Measurements from ENCODE around the gene SH3PXD2B. TPM values are rescaled to one million over a fixed set of nuclear protein-coding genes. Genes with fewer than 3 reads are reported as not detected.

Gene SH3PXD2B
- total and polyA plus RNA-seq, 2 donors (not counting 1 experiment from before 2014, with no cell fraction given), result not detected

DNA sequence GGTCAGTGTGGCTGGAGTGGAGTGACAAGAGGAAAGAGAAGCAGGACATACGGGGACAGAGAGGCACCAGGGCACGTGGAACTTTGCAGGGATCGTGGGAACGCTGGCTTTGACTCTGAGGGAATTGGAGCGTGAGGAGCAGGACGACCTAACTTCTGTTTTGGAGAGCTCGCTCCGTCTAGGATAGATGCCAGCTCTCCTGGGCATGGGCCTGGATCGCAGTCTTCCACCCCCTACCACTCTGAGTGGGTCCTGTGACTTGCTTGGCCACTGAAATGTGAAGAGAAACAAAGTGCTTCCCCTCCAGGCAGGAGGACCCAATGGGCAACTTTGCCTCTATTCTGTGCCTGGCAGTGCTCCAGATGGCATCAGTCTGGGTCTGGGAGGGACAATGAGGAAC is 8.7 kb upstream of the SH3PXD2B start:
- 89% methylated on average over 9 of the region's 9 CpGs for WGBS (ENCODE audit: insufficient coverage)
- Histone ChIP-seq H3K4me3 (ENCODE audit: control extremely low read depth in 1 of 5, extremely low read depth in 1 of 5, insufficient read depth in 1 of 5, low read depth in 2 of 5, low read length in 4 of 5) (no peak overlapping the region), H3K27me3 (replicated peaks in 1 of 4; ENCODE audit: control extremely low read depth in 1 of 4, control insufficient read depth in 3 of 4, insufficient read depth in 4 of 4, low read length in 3 of 4) (peaks cover 0 to 9% (median 0%) of the 10 kb centered on the region in 4 experiments), H2AFZ (ENCODE audit: insufficient read depth, low read depth, low read length, poor library complexity, severe bottlenecking) (no peak overlapping the region), H3K9me3 (ENCODE audit: control extremely low read depth in 1 of 3, control insufficient read depth in 2 of 3, insufficient read depth in 1 of 3, low read length in 2 of 3) (peaks cover 0 to 17% (median 5%) of the 10 kb centered on the region in 3 donors), H4K20me1 (ENCODE audit: control insufficient read depth, insufficient read depth, low read length, poor library complexity, severe bottlenecking) (no peaks in the 10 kb centered on the region), H3K4me1 (ENCODE audit: control insufficient read depth in 2 of 2, insufficient read depth in 2 of 2, low read length in 2 of 2) (no peaks in the 10 kb centered on the region), H3K4me2 (replicated peaks; ENCODE audit: low read depth, low read length, poor library complexity, severe bottlenecking) (no peak overlapping the region), H3K79me2 (ENCODE audit: control insufficient read depth, insufficient read depth, low read length) (no peaks in the 10 kb centered on the region), H3K36me3 (replicated peaks in 1 of 2; ENCODE audit: control extremely low read depth in 1 of 2, control insufficient read depth in 1 of 2, extremely low read depth in 1 of 2, insufficient read depth in 2 of 2, low read length in 1 of 2) (no peaks in the 10 kb centered on the region), H3K9ac (ENCODE audit: low read length) (no peak overlapping the region), H3K27ac (ENCODE audit: low read length in 2 of 2) (no peak overlapping the region)
- H3K4me3 Mint-ChIP-seq, result no peak overlapping the region
- no peak for DNase-seq
- ATAC-seq (ENCODE audit: low read depth), result no peak
- no peak overlapping the region for H3K27ac Mint-ChIP-seq
- intact Hi-C loops (cut with micrococcal nuclease), result no loop called here
- H3K4me1 Mint-ChIP-seq, result peaks cover 4% of the 10 kb centered on the region
- ChIA-PET POLR2A (no interaction called here), CTCF (interaction anchor here (0.7 to 5.7 kb wide), 3 partner anchors 17 to 250 kb away, joined by 3 to 53 read pairs (median 5); no protein-coding TSS in a partner anchor)
- H3K27me3 Mint-ChIP-seq, result peaks cover 26% of the 10 kb centered on the region
- TF ChIP-seq EZH2 (IDR thresholded peaks at IDR 0.05; ENCODE audit: borderline replicate concordance, insufficient read depth, low read depth, low read length, poor library complexity, severe bottlenecking) (no peak), CTCF (IDR thresholded peaks at IDR 0.05) (no peak)
- peaks cover 7% of the 10 kb centered on the region for H3K9me3 Mint-ChIP-seq (ENCODE audit: insufficient read depth)

- peaks cover 7% of the 10 kb centered on the region for H3K9me3 Mint-ChIP-seq (ENCODE audit: insufficient read depth)
Observed at GRCh38 chr5:172459783-172460165, 5.4 kb upstream of the SH3PXD2B start.

More at GRCh38 chr5:172459783-172460165, 5.4 kb upstream of the SH3PXD2B start:
- peaks cover 0 to 14% (median 5%) of the 10 kb centered on the region in 3 donors for H3K9me3 ChIP-seq (ENCODE audit: control extremely low read depth in 1 of 3, control insufficient read depth in 2 of 3, insufficient read depth in 1 of 3, low read length in 2 of 3)
- no peak overlapping the region for H3K4me3 ChIP-seq (ENCODE audit: control extremely low read depth in 1 of 5, extremely low read depth in 1 of 5, insufficient read depth in 1 of 5, low read depth in 2 of 5, low read length in 4 of 5)
- peaks cover 0 to 1% of the 10 kb centered on the region in 2 donors for H3K4me1 ChIP-seq (ENCODE audit: control insufficient read depth in 2 of 2, insufficient read depth in 2 of 2, low read length in 2 of 2)
- ATAC-seq (ENCODE audit: low read depth) (no peak), DNase-seq (no peak)
- no peak overlapping the region for H3K9ac ChIP-seq (ENCODE audit: low read length)
- CTCF ChIA-PET, result interaction anchor here (0.6 to 5.7 kb wide), 3 partner anchors 10 to 440 kb away, joined by 3 to 53 read pairs (median 4); no protein-coding TSS in a partner anchor
- intact Hi-C loops (cut with micrococcal nuclease), result loop anchor here (10.0 kb wide), 1 partner anchor 455 kb away; no protein-coding TSS in a partner anchor
- H2AFZ ChIP-seq (ENCODE audit: insufficient read depth, low read depth, low read length, poor library complexity, severe bottlenecking), result no peak overlapping the region
- peaks cover 44% of the 10 kb centered on the region for H3K27me3 Mint-ChIP-seq
- no peaks in the 10 kb centered on the region for H4K20me1 ChIP-seq (ENCODE audit: control insufficient read depth, insufficient read depth, low read length, poor library complexity, severe bottlenecking)
- POLR2A ChIA-PET, result no interaction called here
- 92% methylated on average over 4 of the region's 5 CpGs for WGBS (ENCODE audit: insufficient coverage)
- H3K4me2 ChIP-seq (replicated peaks; ENCODE audit: low read depth, low read length, poor library complexity, severe bottlenecking), result no peak overlapping the region
- no peaks in the 10 kb centered on the region for H3K36me3 ChIP-seq (replicated peaks in 1 of 2; ENCODE audit: control extremely low read depth in 1 of 2, control insufficient read depth in 1 of 2, extremely low read depth in 1 of 2, insufficient read depth in 2 of 2, low read length in 1 of 2)
- peaks cover 6% of the 10 kb centered on the region for H3K4me1 Mint-ChIP-seq
- no peak overlapping the region for H3K27ac Mint-ChIP-seq
- no peaks in the 10 kb centered on the region for H3K79me2 ChIP-seq (ENCODE audit: control insufficient read depth, insufficient read depth, low read length)
- no peak overlapping the region for H3K27ac ChIP-seq (ENCODE audit: low read length in 2 of 2)
- H3K4me3 Mint-ChIP-seq, result no peak overlapping the region
- H3K27me3 ChIP-seq (replicated peaks in 1 of 4; ENCODE audit: control extremely low read depth in 1 of 4, control insufficient read depth in 3 of 4, insufficient read depth in 4 of 4, low read length in 3 of 4), result peaks cover 0 to 22% (median 4%) of the 10 kb centered on the region in 4 experiments
- no peak for TF ChIP-seq EZH2 (IDR thresholded peaks at IDR 0.05; ENCODE audit: borderline replicate concordance, insufficient read depth, low read depth, low read length, poor library complexity, severe bottlenecking)
- no peak for TF ChIP-seq CTCF (IDR thresholded peaks at IDR 0.05)

Measured in B cell (primary cell).